Loucy (cell line): ENCODE measurements around the gene PCCA.

Experiments
- CTCF ChIP-seq: fragments of 200-600 bp; sonication (generic); conservative IDR thresholded peaks from 2 replicates; pipeline ENCODE4 v1.5.1; 2014; ENCODE audit warnings: mild to moderate bottlenecking, antibody characterized with exemption, low read length
- EZH2phosphoT487 ChIP-seq: fragments of 200-600 bp; IDR thresholded peaks from 2 replicates; pipeline ENCODE4 v1.6.1; 2018; ENCODE audit warnings: antibody characterized with exemption, mild to moderate bottlenecking, moderate library complexity, borderline replicate concordance

GRCh38 chr13:100493418-100493817 is 404.5 kb downstream of the PCCA start:
- TF ChIP-seq CTCF (no peak), EZH2phosphoT487 (no peak)
